ENCODE results near the gene MCF2L.

DNA sequence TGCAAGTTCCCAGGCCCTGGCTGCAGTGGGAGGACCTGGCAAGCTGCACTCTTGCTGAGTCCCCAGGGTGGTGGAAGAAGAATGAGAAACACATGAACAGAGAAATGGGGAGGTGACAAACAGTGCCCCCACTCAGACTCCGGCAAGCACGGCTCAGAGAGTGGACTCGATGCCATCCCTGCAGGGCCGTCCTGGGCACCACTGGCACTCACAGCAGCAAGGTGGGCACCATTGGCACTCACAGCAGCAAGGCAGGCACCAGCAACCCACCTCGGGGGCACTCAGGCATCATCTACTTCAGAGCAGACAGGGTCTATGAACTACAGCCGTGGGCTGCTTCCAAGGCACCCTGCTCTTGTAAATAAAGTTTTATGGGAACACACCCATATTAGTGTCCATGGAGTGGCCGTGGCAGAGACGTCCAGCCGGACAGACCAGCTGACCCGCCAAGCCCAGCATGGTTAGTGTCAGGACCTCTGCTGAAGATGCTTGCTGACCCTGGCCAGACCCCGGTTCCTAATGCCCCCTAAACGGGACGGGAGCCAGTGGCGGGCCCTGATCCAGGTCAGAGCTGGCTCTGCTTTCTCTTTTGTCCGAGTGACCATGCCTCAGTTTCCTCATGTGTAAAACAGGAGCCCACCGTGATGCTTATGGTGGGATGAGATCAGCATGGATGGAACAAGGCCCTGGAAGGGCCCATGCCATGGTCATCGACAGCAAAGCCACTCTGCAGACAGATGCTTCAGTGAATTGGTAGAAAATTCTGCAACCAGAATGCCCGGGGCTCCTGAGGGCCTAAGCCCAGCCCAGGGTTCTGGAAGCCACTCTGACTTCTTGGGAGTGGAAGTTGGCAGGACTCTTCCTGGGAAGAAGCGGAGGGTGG lies 151.5 kb downstream of the MCF2L start:
- no peak for TF ChIP-seq TAF1 (IDR thresholded peaks at IDR 0.05; ENCODE audit: low read depth)
- TF ChIP-seq, protein P1, sequence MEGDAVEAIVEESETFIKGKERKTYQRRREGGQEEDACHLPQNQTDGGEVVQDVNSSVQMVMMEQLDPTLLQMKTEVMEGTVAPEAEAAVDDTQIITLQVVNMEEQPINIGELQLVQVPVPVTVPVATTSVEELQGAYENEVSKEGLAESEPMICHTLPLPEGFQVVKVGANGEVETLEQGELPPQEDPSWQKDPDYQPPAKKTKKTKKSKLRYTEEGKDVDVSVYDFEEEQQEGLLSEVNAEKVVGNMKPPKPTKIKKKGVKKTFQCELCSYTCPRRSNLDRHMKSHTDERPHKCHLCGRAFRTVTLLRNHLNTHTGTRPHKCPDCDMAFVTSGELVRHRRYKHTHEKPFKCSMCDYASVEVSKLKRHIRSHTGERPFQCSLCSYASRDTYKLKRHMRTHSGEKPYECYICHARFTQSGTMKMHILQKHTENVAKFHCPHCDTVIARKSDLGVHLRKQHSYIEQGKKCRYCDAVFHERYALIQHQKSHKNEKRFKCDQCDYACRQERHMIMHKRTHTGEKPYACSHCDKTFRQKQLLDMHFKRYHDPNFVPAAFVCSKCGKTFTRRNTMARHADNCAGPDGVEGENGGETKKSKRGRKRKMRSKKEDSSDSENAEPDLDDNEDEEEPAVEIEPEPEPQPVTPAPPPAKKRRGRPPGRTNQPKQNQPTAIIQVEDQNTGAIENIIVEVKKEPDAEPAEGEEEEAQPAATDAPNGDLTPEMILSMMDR (IDR thresholded peaks at IDR 0.05; ENCODE audit: poor library complexity, severe bottlenecking): no peak
- no peak for TF ChIP-seq EP300 (conservative IDR thresholded peaks at IDR 0.05; ENCODE audit: poor library complexity, severe bottlenecking)

Data from neural cell (in vitro differentiated cells).